IMR-90 (cell line): ENCODE results near the gene EFCAB8. TPM values are rescaled to one million over a fixed set of nuclear protein-coding genes. Genes with fewer than 3 reads are reported as not detected.

Experiments
- ATAC-seq: fragments of 200-7000 bp; cut with Tn5 transposase; 2 replicates; pipeline ENCODE4 v1.9.1; 2020; ENCODE audit warnings: low read depth, mild to moderate bottlenecking, moderate library complexity
- BruUV-seq: library from RNA; stranded (reverse); fragments of 400-500 nt; replicated peaks from 2 replicates; lab custom pipeline; 2021; lab: Mats Ljungman, UMichigan
- CTCF ChIA-PET: fragments of 300-600 bp; formaldehyde crosslinking; extraction: SDS; loops from one replicate; lab custom pipeline; 2021; ENCODE audit warnings: antibody characterized with exemption; lab: Yijun Ruan, JAX
- POLR2A ChIA-PET: fragments of 300-600 bp; sonication (Branson Sonifier 250); formaldehyde crosslinking; loops from one replicate; lab custom pipeline; 2022; ENCODE audit warnings: antibody characterized with exemption; ENCODE audit not compliant: unreplicated experiment; lab: Charles Lee
- DNase-seq: peaks from one replicate; pipeline ENCODE4 v3.0.0; 2013
- H2AFZ ChIP-seq: replicated peaks from 2 replicates; pipeline ENCODE3; 2013; ENCODE audit warnings: low read length, mild to moderate bottlenecking; ENCODE audit not compliant: poor library complexity
- H2AK5ac ChIP-seq: 2 replicates; pipeline ENCODE4 v1.6.1; 2013; ENCODE audit warnings: low read depth, low read length, inconsistent platforms
- H2AK9ac ChIP-seq: replicated peaks from 2 replicates; pipeline ENCODE3; 2013; ENCODE audit warnings: mild to moderate bottlenecking, low read depth, low read length, moderate library complexity; ENCODE audit not compliant: poor library complexity
- H2BK120ac ChIP-seq: 2 replicates; pipeline ENCODE4 v1.6.1; 2013; ENCODE audit warnings: low read depth, low read length, inconsistent platforms
- H2BK15ac ChIP-seq: 3 replicates; pipeline ENCODE4 v1.6.1; 2013; ENCODE audit warnings: low read depth, low read length, inconsistent platforms
- H2BK20ac ChIP-seq: 2 replicates; pipeline ENCODE4 v1.6.1; 2013; ENCODE audit warnings: low read depth, mild to moderate bottlenecking, inconsistent platforms, low read length, moderate library complexity
- H2BK5ac ChIP-seq: 2 replicates; pipeline ENCODE4 v1.6.1; 2013; ENCODE audit warnings: mild to moderate bottlenecking, low read depth, low read length, inconsistent platforms; ENCODE audit not compliant: poor library complexity, severe bottlenecking
- H3K14ac ChIP-seq: replicated peaks from 2 replicates; pipeline ENCODE4 v1.6.1; 2013; ENCODE audit warnings: low read depth, low read length, inconsistent platforms
- H3K18ac ChIP-seq: 2 replicates; pipeline ENCODE4 v1.6.1; 2013; ENCODE audit warnings: low read depth, low read length, control low read depth
- H3K23ac ChIP-seq: 2 replicates; pipeline ENCODE4 v1.6.1; 2013; ENCODE audit warnings: low read depth, low read length, inconsistent platforms
- H3K27ac ChIP-seq: 2 replicates; pipeline ENCODE4 v1.5.1; 2013; ENCODE audit warnings: mild to moderate bottlenecking, control low read depth, low read length; ENCODE audit not compliant: insufficient read depth
- H3K27me3 ChIP-seq: 2 replicates; pipeline ENCODE4 v1.6.1; 2013; ENCODE audit warnings: low read length; ENCODE audit not compliant: control insufficient read depth, insufficient read depth
- H3K36me3 ChIP-seq: 2 replicates; pipeline ENCODE4 v1.6.1; 2013; ENCODE audit warnings: low read length, mixed read lengths; ENCODE audit not compliant: control insufficient read depth, insufficient read depth
- H3K4ac ChIP-seq: 2 replicates; pipeline ENCODE4 v1.6.1; 2013; ENCODE audit warnings: low read depth, low read length, inconsistent platforms
- H3K4me1 ChIP-seq: 2 replicates; pipeline ENCODE4 v1.6.1; 2013; ENCODE audit warnings: low read length, mixed read lengths; ENCODE audit not compliant: control insufficient read depth, insufficient read depth
- H3K4me2 ChIP-seq: 2 replicates; pipeline ENCODE4 v1.6.1; 2013; ENCODE audit warnings: low read depth, mild to moderate bottlenecking, control low read depth, low read length, moderate library complexity
- H3K4me3 ChIP-seq: 2 replicates; pipeline ENCODE4 v1.5.1; 2013; ENCODE audit warnings: low read depth, mild to moderate bottlenecking, control low read depth, low read length, moderate library complexity; ENCODE audit not compliant: insufficient read depth
- H3K56ac ChIP-seq: 2 replicates; pipeline ENCODE4 v1.6.1; 2013; ENCODE audit warnings: low read length, inconsistent platforms; ENCODE audit not compliant: insufficient read depth; ENCODE audit errors: extremely low read depth
- H3K79me1 ChIP-seq, 2 experiments: 2 replicates each; pipeline ENCODE4 v1.6.1; 2013; ENCODE audit warnings: low read length in 2 of 2, inconsistent platforms in 1 of 2, low read depth in 1 of 2
- H3K9ac ChIP-seq: 2 replicates; pipeline ENCODE4 v1.6.1; 2013; ENCODE audit warnings: low read depth, low read length, control low read depth
- H3K9me1 ChIP-seq: 2 replicates; pipeline ENCODE4 v1.6.1; 2013; ENCODE audit warnings: low read length, inconsistent platforms; ENCODE audit not compliant: insufficient read depth
- H3K9me3 ChIP-seq: 2 replicates; pipeline ENCODE4 v1.6.1; 2013; ENCODE audit warnings: low read length; ENCODE audit not compliant: control insufficient read depth, insufficient read depth
- H4K20me1 ChIP-seq: 2 replicates; pipeline ENCODE4 v1.6.1; 2013; ENCODE audit warnings: low read length, inconsistent platforms; ENCODE audit not compliant: insufficient read depth
- H4K5ac ChIP-seq: 2 replicates; pipeline ENCODE4 v1.6.1; 2013; ENCODE audit warnings: mild to moderate bottlenecking, low read depth, low read length, control low read depth
- H4K8ac ChIP-seq, 2 experiments: 2 replicates each; pipeline ENCODE4 v1.6.1; 2013; ENCODE audit warnings: low read depth in 2 of 2, low read length in 2 of 2, control low read depth in 1 of 2, inconsistent platforms in 1 of 2
- H4K91ac ChIP-seq: 2 replicates; pipeline ENCODE4 v1.6.1; 2013; ENCODE audit warnings: low read depth, low read length, inconsistent platforms; ENCODE audit not compliant: insufficient read depth
- FOS ChIP-seq: fragments of 150-350 bp; IDR thresholded peaks from 2 replicates; pipeline ENCODE4 v1.6.1; 2016; ENCODE audit warnings: low read depth, low read length
- POLR2A ChIP-seq: IDR thresholded peaks from 2 replicates; pipeline ENCODE4 v1.6.1; 2012; ENCODE audit warnings: mild to moderate bottlenecking, low read depth, low read length
- WGBS, 2 experiments: methylation state at CpG; one replicate each; pipeline versions ENCODE4 v1.1.5 to v1.1.7; 2013; ENCODE audit warnings: missing lambda C conversion rate in 2 of 2; ENCODE audit not compliant: insufficient read length in 1 of 2; ENCODE audit errors: extremely low coverage in 2 of 2; 5-methylcytosine and 5-hydroxymethylcytosine counted together
- dilution Hi-C: fragments of 300-500 bp; cut with HindIII; formaldehyde crosslinking; loops from one replicate; pipeline ENCODE4 v1.14.3; 2018; ENCODE audit warnings: low sequenced_read_pairs; ENCODE audit not compliant: unreplicated experiment
- in situ Hi-C: fragments of 300-500 bp; cut with MboI; formaldehyde crosslinking; loops from 3 replicates; pipeline ENCODE4 v1.14.3; 2019; ENCODE audit warnings: low sequenced_read_pairs, inconsistent platforms, mixed read lengths
- intact Hi-C: fragments of 100-400 bp; cut with micrococcal nuclease; formaldehyde crosslinking; loops from 2 replicates; pipeline ENCODE4 v1.10.0; 2022
- polyA plus RNA-seq, 3 experiments: library from polyadenylated mRNA; depleted of rRNA; stranded (reverse); fragments of >200 nt; gene quantifications; 2 replicates each; pipeline ENCODE4 v1.2.3, GENCODE V29; 2012; ENCODE audit warnings: low replicate concordance in 1 of 3
- total RNA-seq: library from RNA; depleted of rRNA; stranded (reverse); fragments of >200 nt; gene quantifications from 2 replicates; pipeline ENCODE4 v1.2.3, GENCODE V29; 2012

Gene EFCAB8
- total and polyA plus RNA-seq, 2 of the 4 experiments (the other 2 are of a cell fraction) = not detected

- Histone ChIP-seq H3K79me1 (no peaks in the 10 kb centered on the region), H2AK9ac (no peak overlapping the region), H3K4me1 (no peaks in the 10 kb centered on the region), H3K18ac (no peak overlapping the region), H3K4me3 (no peak overlapping the region), H4K20me1 (no peaks in the 10 kb centered on the region), H3K56ac (no peak overlapping the region), H3K4me2 (no peak overlapping the region), H3K36me3 (no peaks in the 10 kb centered on the region), H2BK120ac (no peak overlapping the region), H3K9ac (no peak overlapping the region), H2BK20ac (no peak overlapping the region), H3K27ac (no peak overlapping the region), H3K27me3 (peaks cover 21% of the 10 kb centered on the region; the same call in 1 of the 2 replicates), H2BK5ac (no peak overlapping the region), H4K91ac (no peak overlapping the region), H4K5ac (no peak overlapping the region), H3K23ac (no peak overlapping the region), H3K9me1 (no peaks in the 10 kb centered on the region), H2AK5ac (no peak overlapping the region), H2AFZ (no peak overlapping the region), H3K9me3 (no peaks in the 10 kb centered on the region), H2BK15ac (no peak overlapping the region), H3K14ac (no peak overlapping the region), H3K4ac (no peak overlapping the region), H4K8ac (no peak overlapping the region)
- WGBS, 2 experiments = 55% methylated on average over 4 of the region's 13 CpGs; no CpG with 5 or more reads in 1 of the 2 experiments
- ATAC-seq (no peak), DNase-seq (no peak)
- ChIA-PET POLR2A (no interaction called here), CTCF (no interaction called here)
- no TSS peak for BruUV-seq
- intact Hi-C loops = no loop called here
- dilution Hi-C loops = no loop called here
- TF ChIP-seq FOS = no peak
- no peak for TF ChIP-seq POLR2A
- in situ Hi-C loops = no loop called here
These were observed 118.7 kb downstream of the EFCAB8 start for GRCh38 chr20:32977281-32978008.
